HG02938 (cell line): Measurements from ENCODE around the gene SH3BGRL3.
"Not testable (repeated sequence)": the region's sequence is repeated elsewhere in the genome, so short reads cannot be mapped to it uniquely, and the experiment has no call there.

Source experiments
- ATAC-seq: cut with Tn5 transposase; IDR thresholded peaks from one replicate; pipeline ENCODE4 v1.9.1; 2021; ENCODE audit warnings: mild to moderate bottlenecking, moderate library complexity; ENCODE audit not compliant: unreplicated experiment

Gene SH3BGRL3

DNA sequence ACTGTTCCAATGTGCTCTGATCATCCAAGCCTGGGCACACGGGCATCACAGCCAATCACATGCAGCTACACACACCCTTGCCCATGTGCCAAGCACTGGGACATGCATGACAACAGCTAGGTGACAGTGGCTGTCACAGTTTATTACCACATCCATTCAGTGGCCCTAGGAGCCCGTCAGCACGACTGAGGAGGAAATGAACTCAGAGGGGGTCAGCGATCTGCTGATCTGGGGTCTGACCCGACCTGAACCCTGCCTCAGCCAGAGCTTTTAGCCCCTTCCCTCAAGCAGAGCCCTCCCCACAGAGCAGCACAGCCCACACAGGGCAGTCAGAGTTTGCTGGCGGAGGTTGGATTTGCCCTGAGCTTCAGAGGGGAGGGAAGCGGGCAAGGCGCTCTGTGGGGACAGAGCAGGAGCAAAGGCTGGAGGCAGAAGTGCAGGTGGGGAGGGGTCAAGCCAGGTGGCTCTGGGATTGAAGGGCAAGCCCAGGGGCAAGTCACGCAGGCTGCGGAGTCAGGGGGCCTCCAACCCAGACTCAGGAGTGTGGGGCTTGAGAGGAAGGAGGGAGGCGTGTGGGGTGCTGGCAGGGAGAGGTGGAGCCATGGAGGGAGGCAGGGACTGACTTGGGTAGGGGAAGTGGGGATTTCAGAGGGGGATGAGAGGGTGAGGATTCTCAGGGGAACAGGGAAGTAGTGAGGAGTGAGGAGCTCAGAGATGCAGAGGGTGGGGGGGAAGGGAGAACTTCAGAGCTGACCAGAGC is 10.4 kb downstream of the SH3BGRL3 start:
- ATAC-seq: no peak

- ATAC-seq: no peak
Measured at GRCh38 chr1:26290882-26291261, 11.0 kb downstream of the SH3BGRL3 start.

GRCh38 chr1:26291433-26291832 is 11.5 kb downstream of the SH3BGRL3 start:
- no peak for ATAC-seq

DNA sequence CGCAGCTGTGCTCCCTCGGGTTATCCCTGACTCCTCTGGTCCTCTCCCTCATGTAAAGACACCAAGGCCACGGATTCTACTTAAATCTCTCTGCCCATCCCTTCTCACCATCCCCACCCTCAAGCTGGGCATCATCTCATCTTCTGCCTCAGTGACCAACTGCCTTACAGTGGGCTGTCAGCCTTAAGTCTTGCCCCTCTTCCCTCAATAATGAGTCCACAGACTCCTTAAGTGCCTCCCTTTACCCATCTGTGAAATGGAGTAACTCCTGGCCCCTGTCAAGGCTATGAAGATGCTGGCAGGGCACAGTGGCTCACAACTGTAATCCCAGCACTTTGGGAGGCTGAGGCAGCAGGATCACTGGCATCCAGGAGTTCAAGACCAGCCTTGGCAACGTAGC is 12.1 kb downstream of the SH3BGRL3 start:
- no peak for ATAC-seq

- ATAC-seq: not testable (repeated sequence)
Measured at GRCh38 chr1:26292735-26293134, 12.8 kb downstream of the SH3BGRL3 start.

DNA sequence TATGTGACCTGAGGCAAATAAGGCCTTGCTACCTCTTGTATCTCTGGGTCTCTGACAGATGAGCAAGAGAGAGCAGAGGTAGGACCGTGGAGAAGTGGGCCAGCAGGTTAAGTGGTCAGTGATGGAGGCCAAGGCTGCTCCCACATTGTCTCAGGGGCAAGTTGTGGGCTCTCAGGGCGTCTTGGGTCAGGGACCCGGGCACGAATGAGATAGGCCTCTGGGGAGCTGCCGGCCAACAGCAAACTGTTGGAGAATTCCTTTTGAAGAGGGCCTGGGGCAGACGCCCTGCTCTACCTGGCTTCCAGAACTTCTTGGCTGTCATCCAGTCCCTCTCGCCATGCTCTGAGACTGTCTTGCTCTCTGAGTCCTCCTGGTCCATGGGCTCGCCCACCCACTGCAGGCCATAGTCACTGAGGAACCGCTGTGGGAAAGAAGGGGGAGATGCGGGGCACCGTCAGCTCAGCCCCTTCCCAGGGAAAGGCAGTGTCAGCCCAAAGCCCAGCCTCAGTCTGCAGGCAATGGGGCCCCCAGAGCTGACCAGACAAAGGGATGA is 14.1 kb downstream of the SH3BGRL3 start:
- ATAC-seq: no peak

- no peak for ATAC-seq
Measured at GRCh38 chr1:26295194-26296138, 15.6 kb downstream of the SH3BGRL3 start.

- no peak for ATAC-seq
Measured at GRCh38 chr1:26296340-26297056, 16.6 kb downstream of the SH3BGRL3 start.

DNA sequence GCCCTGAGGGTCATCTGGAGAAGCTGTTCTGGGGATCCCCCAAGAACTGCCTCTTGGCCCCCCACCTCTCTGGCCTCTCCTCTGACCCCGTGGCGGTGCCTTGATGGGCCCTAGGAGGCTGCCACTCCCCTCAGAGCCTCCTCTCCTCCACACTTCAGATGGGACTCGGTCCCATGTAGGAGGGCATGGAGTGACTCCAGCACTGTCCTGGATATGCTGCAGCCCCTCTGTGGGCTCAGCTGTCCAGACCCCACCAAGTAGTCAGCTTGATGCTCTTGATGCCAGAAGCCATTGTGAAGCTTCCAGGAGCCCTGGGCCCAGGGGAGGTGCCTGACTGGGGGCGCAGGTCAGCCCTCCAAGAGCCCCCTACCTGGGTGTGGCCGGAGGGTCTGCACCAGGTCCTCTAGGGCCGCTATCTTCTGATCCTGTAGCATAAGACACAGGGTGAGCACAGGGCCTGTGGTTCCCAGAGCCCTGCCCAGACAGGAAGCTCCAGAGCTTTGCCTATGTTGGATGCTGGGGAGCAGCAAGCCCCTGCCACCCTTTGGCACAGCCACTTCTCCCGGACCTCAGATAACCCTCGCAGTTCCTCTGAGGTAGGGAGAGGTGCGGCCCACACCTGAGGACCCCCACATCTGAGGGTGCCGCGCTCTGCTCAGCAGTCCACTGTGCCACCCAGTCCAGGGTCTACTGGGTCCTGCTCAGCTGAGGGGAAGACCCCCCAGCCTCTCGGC is 17.3 kb downstream of the SH3BGRL3 start:
- ATAC-seq: no peak

DNA sequence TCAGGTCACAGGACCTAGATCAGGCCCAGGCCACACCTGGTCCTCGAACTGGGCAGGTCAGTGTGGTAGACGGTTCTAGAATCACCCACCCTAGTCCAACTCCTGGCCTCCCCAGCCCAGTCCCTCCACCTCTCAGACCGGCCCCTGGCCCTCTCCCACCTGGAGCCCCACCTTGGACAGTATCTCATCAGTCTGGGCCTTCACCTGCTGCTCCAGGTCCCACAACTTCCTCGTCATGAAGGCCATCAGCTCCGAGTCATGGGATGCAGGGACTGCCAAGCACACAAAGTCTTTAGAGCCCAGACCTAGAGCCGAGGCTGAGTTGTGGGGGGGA is 17.9 kb downstream of the SH3BGRL3 start:
- no peak for ATAC-seq

- ATAC-seq: no peak
Measured at GRCh38 chr1:26300578-26301275, 20.8 kb downstream of the SH3BGRL3 start.

DNA sequence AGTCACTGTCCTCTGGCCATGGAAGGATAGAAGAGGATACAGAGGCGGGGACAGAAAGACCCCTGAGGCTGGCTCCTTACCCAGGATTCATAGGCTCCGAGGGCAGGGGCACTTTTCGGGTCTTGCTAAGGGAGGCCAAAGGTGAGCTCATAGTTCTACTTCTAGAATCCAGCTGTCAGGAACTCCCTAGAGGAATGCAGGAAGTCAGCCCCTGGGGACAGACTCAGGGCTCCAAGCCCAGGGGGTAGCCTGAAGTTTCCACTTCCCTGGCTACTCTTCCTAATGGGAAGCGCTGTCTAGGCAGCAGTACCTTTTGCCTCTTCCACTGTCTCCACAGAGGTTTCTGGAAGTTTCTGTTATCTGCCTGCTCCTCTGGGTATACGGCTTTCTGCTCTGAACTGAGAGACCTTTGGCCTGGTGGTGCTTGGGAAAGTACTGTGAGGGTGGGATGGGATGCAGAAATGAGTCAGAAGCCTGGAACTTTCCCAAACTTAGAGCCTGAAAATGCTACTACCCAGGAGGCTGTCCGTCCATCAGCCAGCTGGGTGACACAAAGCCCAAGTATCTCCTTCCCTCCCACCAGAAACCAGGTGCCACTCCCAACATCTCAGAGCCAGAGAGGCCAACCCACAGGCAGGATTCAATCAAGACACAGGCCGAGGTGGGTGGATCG is 23.0 kb downstream of the SH3BGRL3 start:
- no peak for ATAC-seq

- no peak for ATAC-seq
Measured at GRCh38 chr1:26305667-26306289, 25.9 kb downstream of the SH3BGRL3 start.

DNA sequence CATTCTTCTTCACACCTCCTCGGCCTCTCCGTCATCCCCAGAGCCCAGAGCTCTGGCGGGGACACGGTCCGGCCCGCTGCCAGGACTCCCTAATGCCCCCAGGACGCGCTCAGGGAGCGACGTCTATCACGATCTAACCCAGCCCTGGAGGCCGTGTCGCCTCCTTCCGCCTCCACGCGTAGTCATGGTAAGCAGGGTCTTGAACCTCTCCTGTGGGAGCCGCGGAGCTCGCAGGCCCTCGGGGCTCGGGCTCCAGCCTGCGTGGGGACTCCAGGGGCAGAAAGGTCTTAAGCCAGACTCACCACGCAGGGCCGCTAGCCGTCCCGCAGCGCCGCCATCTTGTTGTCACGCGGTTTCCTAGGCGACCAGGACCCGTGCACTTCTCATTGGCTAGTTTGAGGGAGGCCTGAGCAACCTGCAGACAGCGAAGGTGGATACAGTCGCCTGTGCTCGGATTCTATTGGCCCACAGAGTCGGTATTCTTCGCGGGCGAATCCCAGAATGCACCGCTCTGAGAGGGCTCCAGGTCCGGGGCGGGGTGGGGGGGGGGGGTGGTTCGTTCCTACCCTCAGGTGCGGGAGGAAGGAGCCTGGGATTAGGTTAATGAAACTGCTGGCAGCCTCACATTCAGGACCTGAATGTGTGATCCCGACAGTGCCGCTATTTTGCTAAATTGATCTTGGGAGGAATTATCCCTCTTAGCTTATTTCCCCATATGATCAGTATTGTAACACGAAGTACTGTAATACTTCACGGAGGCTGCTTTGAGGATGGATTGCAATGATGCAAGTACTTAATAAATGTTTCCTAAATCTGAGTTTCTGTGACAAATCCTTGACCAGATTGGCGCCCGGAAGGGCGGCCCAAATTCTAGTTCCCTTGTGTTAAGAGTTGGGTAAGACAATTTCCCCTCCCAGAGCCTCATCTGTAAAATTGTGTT is 26.7 kb downstream of the SH3BGRL3 start, which contains the start of gene UBXN11:
Gene UBXN11 (minus strand): TSS at position 347 of the 940 bp plus-strand sequence. CDS start 3,753 bp downstream, outside the sequence.
- peak; percentile 98 for ATAC-seq

- no peak for ATAC-seq
Measured at GRCh38 chr1:26307363-26307781, 27.5 kb downstream of the SH3BGRL3 start.

- not testable (repeated sequence) for ATAC-seq
Measured at GRCh38 chr1:26307966-26308899, 28.3 kb downstream of the SH3BGRL3 start.
